NT2/D1 (cell line): ENCODE measurements around the gene PSMA7.
"Not testable (repeated sequence)": the region's sequence is repeated elsewhere in the genome, so short reads cannot be mapped to it uniquely, and the experiment has no call there.

Experiments used
- SUZ12 ChIP-seq: IDR thresholded peaks from 2 replicates; pipeline ENCODE4 v1.6.1; 2011; ENCODE audit not compliant: insufficient read length, insufficient read depth; ENCODE audit errors: extremely low read depth
- YY1 ChIP-seq: IDR thresholded peaks from 2 replicates; pipeline ENCODE4 v1.6.1; 2011; ENCODE audit not compliant: insufficient read length, insufficient read depth
- ZNF274 ChIP-seq: IDR thresholded peaks from 2 replicates; pipeline ENCODE4 v1.6.1; 2011; ENCODE audit warnings: mild to moderate bottlenecking, low read depth, low read length

DNA sequence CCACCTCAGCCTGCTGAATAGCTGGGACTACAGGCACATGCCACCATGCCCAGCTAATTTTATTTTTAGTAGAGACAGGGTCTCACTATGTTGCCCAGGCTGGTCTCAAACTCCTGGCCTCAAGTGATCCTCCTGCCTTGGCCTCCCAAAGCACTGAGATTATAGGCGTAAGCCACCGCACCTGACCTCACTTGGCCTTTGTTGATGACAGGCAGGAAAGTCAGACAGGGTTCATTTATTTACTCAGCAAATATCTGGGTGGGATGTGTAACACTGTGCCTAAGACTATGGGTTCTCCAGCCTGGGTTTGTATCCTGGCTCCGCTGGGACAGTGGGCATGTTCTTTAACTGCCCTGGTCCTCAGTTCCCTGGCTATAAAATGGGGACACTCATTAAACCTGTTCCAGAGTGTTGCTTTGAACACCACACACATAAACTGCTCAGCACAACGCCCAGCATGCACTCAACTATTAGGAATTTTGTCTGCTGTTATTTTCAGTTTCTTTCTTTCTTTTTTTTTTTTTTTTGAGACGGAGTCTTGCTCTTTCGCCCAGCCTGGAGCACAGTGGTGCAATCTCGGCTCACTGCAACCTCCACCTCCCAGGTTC lies 27.3 kb downstream of the PSMA7 start:
- TF ChIP-seq SUZ12, YY1, ZNF274: not testable (repeated sequence)
